Measurements from ENCODE around the gene FKBP1A.

DNA sequence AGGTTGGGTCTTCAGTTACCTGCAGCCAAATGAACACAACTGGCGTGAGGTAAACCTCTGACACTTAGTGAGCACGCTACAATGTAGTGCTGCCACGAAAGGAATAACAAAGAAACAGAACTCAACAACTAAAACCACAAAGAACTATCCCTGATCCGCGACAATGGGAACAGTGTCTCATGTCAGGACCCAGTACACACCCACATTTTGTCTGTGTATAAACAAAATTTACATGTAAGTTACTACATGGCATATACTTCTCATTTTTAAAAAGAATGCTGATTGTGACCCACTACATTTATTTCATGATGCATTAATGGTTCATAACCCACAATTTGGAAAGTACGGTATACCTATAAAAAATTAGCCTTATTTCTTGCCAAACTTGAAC, 14.1 kb downstream of the FKBP1A start:
- TF ChIP-seq ISL1 (CRISPR knock-in tag; IDR thresholded peaks at IDR 0.05) (no peak), PPARA (CRISPR knock-in tag; IDR thresholded peaks at IDR 0.05; ENCODE audit: borderline replicate concordance) (no peak), ZFP3 (CRISPR knock-in tag; IDR thresholded peaks at IDR 0.05) (no peak), ZFP30 (CRISPR knock-in tag; IDR thresholded peaks at IDR 0.05) (no peak), RARB (CRISPR knock-in tag; IDR thresholded peaks at IDR 0.05) (no peak), ZNF565 (CRISPR knock-in tag; conservative IDR thresholded peaks at IDR 0.05; ENCODE audit: low read depth) (no peak), BACH2 (CRISPR knock-in tag; IDR thresholded peaks at IDR 0.05; ENCODE audit: borderline replicate concordance) (no peak), ZNF70 (CRISPR knock-in tag; IDR thresholded peaks at IDR 0.05) (no peak), OSR1 (CRISPR knock-in tag; IDR thresholded peaks at IDR 0.05) (no peak), GLIS3 (CRISPR knock-in tag; IDR thresholded peaks at IDR 0.05) (no peak)
- TF ChIP-seq, protein P1, sequence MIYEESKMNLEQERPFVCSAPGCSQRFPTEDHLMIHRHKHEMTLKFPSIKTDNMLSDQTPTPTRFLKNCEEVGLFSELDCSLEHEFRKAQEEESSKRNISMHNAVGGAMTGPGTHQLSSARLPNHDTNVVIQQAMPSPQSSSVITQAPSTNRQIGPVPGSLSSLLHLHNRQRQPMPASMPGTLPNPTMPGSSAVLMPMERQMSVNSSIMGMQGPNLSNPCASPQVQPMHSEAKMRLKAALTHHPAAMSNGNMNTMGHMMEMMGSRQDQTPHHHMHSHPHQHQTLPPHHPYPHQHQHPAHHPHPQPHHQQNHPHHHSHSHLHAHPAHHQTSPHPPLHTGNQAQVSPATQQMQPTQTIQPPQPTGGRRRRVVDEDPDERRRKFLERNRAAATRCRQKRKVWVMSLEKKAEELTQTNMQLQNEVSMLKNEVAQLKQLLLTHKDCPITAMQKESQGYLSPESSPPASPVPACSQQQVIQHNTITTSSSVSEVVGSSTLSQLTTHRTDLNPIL (CRISPR knock-in tag; IDR thresholded peaks at IDR 0.05; ENCODE audit: low read depth), result no peak
- TF ChIP-seq, protein P2, sequence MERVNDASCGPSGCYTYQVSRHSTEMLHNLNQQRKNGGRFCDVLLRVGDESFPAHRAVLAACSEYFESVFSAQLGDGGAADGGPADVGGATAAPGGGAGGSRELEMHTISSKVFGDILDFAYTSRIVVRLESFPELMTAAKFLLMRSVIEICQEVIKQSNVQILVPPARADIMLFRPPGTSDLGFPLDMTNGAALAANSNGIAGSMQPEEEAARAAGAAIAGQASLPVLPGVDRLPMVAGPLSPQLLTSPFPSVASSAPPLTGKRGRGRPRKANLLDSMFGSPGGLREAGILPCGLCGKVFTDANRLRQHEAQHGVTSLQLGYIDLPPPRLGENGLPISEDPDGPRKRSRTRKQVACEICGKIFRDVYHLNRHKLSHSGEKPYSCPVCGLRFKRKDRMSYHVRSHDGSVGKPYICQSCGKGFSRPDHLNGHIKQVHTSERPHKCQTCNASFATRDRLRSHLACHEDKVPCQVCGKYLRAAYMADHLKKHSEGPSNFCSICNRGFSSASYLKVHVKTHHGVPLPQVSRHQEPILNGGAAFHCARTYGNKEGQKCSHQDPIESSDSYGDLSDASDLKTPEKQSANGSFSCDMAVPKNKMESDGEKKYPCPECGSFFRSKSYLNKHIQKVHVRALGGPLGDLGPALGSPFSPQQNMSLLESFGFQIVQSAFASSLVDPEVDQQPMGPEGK (CRISPR knock-in tag; IDR thresholded peaks at IDR 0.05; ENCODE audit: borderline replicate concordance), result no peak
- TF ChIP-seq, protein P3, sequence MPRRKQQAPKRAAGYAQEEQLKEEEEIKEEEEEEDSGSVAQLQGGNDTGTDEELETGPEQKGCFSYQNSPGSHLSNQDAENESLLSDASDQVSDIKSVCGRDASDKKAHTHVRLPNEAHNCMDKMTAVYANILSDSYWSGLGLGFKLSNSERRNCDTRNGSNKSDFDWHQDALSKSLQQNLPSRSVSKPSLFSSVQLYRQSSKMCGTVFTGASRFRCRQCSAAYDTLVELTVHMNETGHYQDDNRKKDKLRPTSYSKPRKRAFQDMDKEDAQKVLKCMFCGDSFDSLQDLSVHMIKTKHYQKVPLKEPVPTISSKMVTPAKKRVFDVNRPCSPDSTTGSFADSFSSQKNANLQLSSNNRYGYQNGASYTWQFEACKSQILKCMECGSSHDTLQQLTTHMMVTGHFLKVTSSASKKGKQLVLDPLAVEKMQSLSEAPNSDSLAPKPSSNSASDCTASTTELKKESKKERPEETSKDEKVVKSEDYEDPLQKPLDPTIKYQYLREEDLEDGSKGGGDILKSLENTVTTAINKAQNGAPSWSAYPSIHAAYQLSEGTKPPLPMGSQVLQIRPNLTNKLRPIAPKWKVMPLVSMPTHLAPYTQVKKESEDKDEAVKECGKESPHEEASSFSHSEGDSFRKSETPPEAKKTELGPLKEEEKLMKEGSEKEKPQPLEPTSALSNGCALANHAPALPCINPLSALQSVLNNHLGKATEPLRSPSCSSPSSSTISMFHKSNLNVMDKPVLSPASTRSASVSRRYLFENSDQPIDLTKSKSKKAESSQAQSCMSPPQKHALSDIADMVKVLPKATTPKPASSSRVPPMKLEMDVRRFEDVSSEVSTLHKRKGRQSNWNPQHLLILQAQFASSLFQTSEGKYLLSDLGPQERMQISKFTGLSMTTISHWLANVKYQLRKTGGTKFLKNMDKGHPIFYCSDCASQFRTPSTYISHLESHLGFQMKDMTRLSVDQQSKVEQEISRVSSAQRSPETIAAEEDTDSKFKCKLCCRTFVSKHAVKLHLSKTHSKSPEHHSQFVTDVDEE (CRISPR knock-in tag; IDR thresholded peaks at IDR 0.05), result no peak
